Iris pigment epithelial cell (primary cell): Measurements from ENCODE around the gene AKR1C8.
"Not testable (repeated sequence)": the region's sequence is repeated elsewhere in the genome, so short reads cannot be mapped to it uniquely, and the experiment has no call there.

Experiments used
- DNase-seq: peaks from one replicate; pipeline ENCODE4 v3.0.0-alpha.2; 2011; ENCODE audit warnings: low read depth

AKR1C8 gene

DNA sequence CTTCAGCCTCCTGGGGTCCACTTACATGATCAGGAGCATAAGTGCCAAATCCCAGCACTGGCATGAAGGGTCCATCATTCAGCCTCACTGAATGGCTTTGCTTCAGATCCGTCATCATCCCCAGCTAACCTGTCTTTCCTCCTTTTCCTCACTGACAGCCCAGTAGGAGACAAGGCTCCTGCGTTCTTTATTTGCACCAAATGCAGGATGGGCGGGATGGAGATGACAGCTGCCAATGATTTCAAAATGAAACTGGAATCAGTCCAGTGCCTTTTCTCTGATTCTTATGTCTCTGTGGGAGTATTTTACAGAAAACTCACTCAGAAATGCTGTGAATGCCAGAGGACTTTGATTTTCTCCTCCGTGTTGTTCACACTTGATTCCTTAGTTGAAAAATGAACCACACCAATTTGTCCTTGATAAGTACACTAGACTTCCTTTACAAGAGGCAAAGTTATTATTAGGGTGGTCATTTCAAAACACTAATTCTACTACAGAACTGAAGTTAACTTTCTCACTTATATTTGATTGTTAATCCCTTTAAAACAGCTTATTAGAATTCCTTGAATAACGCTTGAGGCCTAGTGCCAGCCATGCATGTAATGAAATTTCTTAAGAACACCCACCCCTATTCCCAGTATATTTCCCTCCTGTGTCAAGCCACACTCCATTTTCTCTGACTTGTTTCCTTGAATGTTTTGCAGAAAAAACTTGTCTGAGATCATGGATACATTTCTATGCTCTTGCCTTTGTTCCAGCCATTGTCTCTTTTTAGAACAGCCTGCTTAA lies at the start of gene AKR1C8:
TSS of gene AKR1C8 (minus strand) at position 164 of the 789 bp plus-strand sequence. CDS start at position 118, 46 bp downstream.
- no peak for DNase-seq

DNA sequence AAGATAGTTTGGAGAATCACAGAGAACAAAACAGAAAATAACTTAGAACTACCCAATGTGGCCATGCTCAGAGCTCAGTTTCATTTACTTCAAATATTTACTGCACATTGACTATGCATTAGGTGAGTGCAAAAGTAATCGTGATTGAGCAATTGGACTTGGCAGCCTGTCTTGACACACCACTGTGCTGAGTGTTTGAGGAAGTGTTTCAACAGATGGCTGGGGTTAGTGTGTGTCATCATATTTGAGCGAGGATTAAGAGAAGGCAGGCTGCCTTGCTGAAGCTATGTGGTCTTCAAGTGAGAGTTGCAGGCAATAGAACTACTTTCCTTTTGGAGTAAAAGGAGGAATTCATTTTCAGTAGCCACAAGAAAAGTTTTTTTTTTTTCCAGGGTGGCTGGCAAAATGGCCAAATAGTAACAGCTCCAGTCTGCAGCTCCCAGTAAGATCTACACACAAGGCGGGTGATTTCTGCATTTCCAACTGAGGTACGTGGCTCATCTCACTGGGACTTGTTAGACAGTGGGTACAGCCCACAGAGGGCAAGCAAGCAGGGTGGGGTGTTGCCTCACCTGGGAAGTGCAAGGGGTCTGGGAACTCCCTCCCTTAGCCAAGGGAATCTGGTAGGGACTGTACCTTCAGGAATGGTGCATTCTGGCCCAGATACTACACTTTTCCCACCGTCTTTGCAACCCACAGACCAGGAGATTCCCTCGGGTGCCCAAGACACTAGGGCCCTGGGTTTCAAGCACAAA lies 49.3 kb upstream of the AKR1C8 start:
- DNase-seq = peak; percentile 96

GRCh38 chr10:5233324-5233723 lies 48.4 kb upstream of the AKR1C8 start:
- DNase-seq = no peak

DNA sequence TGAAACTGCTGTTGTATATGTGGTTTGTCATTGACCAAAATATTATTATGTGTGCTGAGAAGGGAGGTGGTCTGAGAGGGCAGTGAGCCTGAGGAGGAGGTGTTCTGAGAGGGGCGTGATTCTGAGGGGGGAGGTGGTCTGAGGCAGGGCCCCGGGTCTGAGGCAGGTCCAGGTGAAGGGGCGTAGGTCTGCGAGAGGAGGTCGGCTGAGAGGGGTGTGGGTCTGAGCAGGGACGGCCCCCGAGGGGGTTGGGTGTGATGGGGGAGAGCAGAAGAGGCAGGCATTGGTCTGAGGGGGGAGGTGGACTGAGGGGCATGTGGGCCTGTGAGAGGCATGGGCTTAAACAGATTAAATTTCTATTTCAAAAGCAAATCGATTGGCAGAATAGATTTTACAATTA lies 44.1 kb upstream of the AKR1C8 start:
- DNase-seq = no peak

DNA sequence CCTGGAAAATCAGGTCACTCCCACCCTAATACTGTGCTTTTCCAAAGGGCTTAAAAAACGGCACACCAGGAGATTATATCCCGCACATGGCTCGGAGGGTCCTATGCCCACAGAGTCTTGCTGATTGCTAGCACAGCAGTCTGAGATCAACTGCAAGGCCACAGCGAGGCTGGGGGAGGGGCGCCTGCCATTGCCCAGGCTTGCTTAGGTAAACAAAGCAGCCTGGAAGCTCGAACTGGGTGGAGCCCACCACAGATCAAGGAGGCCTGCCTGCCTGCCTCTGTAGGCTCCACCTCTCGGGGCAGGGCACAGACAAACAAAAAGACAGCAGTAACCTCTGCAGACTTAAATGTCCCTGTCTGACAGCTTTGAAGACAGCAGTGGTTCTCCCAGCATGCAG lies 38.0 kb upstream of the AKR1C8 start:
- not testable (repeated sequence) for DNase-seq

DNA sequence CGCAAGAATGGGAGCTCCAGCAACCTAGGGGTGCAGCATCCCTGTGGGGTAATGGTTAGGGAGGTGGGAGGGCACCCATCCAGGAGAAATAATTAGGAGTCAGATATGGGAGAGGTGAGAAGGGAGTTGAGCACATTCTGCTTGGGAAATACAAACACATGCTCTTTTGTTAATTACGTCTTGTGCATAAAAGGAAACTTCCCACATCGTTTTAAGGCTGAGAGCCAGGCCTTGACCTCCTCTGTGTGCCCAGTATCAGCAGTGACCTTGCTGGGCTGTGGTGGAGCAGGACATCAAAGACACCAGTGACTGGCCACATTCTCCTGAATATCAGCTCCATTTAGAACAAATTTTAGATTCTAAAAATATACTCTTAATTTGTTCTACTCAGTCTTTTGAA lies 34.3 kb upstream of the AKR1C8 start:
- no peak for DNase-seq

DNA sequence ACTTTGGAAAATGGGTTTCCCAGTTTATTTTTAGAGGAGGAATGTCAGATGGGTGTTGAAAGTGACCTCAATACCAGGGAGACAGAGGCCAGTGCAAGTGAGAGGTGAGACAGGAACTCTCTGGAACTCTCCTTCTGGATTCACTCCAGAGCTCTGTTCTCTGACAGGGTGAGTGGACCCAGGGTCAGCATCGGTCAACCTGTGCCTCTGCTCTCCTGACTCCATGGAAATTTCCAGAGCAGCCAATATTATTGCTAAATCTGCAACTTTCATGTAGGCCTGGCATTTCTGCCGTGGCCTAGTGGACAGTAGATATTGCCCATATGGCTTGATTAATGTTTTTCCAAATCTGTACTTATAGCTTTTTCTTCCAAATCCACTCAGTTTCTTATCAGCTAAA lies 31.9 kb upstream of the AKR1C8 start:
- no peak for DNase-seq

- DNase-seq = no peak
These were observed 27.0 kb upstream of the AKR1C8 start for GRCh38 chr10:5211696-5212536.

GRCh38 chr10:5210261-5210660 lies 25.3 kb upstream of the AKR1C8 start:
- not testable (repeated sequence) for DNase-seq

DNA sequence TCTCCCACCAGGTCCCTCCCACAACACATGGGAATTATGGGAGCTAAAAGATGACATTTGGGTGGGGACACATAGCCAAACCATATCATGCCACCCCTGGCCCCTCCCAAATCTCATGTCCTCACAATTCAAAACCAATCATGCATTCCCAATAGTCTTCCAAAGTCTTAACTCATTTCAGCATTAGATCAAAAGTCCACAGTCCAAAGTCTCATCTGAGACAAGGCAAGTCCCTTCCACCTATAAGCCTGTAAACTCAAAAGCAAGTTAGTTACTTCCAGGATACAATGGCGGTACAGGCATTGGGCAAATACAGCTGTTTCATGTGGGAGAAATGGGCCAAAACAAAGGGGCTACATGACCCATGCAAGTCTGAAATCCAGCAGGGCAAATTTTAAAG lies 24.8 kb upstream of the AKR1C8 start:
- DNase-seq = not testable (repeated sequence)

DNA sequence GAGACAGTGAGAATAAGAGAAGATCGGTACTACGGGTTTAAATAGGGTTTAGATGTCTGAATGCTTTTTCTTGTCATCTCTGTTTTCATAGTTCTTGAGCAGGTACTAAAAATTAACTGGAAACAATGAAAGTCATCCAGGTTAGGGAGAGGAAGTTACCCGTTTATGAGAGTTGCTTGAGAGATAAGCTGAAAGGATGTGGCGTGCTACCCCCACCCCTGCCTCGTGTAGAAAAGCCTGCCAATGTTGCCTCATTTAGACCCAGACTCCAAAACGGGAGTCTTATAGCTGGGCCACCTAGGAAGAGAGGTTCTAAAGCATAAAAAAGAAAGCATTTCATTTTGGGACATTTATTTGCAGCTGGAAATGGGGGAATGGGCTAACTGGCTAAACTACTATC lies 21.8 kb upstream of the AKR1C8 start:
- DNase-seq = no peak

DNA sequence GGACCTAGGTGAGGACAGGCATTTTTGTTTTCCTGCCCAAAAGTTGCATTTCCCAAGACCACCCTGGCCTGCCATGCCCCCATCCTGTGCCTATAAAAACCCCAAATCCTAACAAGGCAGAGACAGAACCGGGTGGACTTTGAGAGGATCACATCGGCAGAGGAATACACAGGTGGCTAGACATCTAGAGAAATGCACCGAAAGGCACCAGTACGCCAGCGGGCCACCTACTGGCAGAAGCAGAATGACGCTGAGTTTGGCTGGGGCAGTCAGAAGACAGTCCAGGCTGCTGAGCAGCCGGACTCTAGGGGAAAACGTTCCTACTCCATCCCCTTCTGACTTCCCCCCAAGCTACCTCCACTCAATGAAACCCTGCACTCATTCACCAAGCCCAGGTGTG lies 14.4 kb upstream of the AKR1C8 start:
- DNase-seq = no peak

GRCh38 chr10:5198386-5198785 lies 13.4 kb upstream of the AKR1C8 start:
- no peak for DNase-seq

- DNase-seq = no peak
These were observed 11.8 kb upstream of the AKR1C8 start, which contains the start of gene AKR1C4 for GRCh38 chr10:5196702-5197113. Gene AKR1C4, plus strand, starts transcription at chr10:5196837. Its CDS starts 31 bp downstream, at chr10:5196868.

GRCh38 chr10:5195727-5196374 lies 10.9 kb upstream of the AKR1C8 start:
- DNase-seq = no peak

- no peak for DNase-seq
These were observed 9.5 kb upstream of the AKR1C8 start for GRCh38 chr10:5194431-5194830.

DNA sequence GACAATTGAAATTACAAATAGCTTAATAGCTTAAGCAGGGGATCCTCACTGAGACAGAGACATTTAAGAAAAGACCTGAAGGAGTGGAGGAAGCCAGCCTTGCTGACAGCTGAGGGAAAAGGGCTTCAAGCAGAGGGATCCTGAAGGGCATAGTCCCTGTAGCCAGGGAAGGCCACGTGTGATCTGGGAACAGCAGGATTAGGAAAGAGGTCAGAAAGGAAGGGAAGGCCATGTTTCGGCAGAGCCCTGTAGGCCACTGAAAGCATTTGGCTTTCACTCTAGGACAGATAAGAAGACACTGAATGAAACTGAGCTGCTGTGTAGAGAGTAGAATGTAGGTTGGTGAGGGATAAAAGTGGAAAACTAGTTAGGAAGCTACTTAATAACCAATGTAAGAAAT lies 3.4 kb upstream of the AKR1C8 start:
- DNase-seq = no peak

DNA sequence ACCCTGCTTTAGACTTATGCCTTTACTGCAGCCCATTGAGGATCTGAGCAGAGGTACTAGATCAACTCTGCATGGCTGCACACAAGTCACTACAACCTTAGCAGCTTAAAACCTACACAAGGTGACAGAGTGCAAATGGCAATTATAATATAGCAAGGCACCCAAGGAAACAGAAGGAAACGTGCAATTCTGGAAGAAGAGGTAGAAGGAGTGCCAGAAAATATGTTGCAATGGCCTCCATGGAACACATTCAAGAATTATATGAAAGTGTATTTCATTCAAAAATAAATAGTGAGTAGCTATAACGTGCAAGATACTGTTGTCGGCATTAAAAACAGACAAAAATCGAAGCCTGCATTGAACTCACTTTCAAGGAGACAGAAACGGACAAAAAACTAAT lies 2.9 kb upstream of the AKR1C8 start:
- no peak for DNase-seq

- DNase-seq = no peak
These were observed 1.0 kb downstream of the AKR1C8 start for GRCh38 chr10:5183923-5184322.

GRCh38 chr10:5180503-5180902 lies 4.4 kb downstream of the AKR1C8 start:
- not testable (repeated sequence) for DNase-seq

- not testable (repeated sequence) for DNase-seq
These were observed 9.4 kb downstream of the AKR1C8 start for GRCh38 chr10:5175581-5175980.

DNA sequence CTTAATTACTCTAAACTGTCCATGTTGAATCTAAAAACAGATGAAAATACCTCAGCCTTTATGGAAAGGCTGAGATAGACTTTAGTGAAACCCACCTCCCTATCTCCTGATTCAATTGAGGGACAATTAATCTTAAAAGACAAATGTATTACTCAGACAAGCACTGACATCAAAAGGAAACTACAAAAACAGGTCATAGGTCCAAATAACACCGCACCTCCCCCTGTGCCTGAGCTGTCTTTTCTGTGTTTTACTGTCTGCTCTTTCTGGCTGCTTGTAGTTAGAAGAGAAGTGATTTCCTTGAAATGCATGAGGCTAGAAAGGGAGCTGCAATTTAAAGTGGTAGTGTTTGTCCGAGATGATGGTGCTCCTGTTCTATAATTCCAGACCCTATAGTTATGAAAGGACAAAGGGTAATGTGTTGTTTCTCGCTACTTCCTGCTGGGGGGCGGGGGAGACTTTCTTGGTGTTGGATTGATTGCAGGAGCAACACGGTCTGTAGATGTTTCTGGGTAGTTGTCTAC lies 16.0 kb downstream of the AKR1C8 start:
- DNase-seq = no peak
